Upper lobe of right lung (tissue), 1 donor: ENCODE data around the gene FILIP1L. TPM values are rescaled to one million over a fixed set of nuclear protein-coding genes. Genes with fewer than 3 reads are reported as not detected.
A peak's percentile ranks its signal among the peaks of the same experiment; 100 is the strongest.

Experiments used
- ATAC-seq: fragments of 200-7000 bp; cut with Tn5 transposase; one replicate; pipeline ENCODE4 v1.9.1; 2020; ENCODE audit warnings: mild to moderate bottlenecking, moderate library complexity
- DNase-seq: peaks from one replicate; pipeline ENCODE4 v3.0.0-alpha.2; 2020
- H3K27ac ChIP-seq: fragments of 200-600 bp; one replicate; pipeline ENCODE4 v1.8.0; 2022
- H3K27me3 ChIP-seq: fragments of 200-600 bp; one replicate; pipeline ENCODE4 v1.8.0; 2022; ENCODE audit warnings: mild to moderate bottlenecking
- H3K36me3 ChIP-seq: fragments of 200-600 bp; one replicate; pipeline ENCODE4 v1.8.0; 2022
- H3K4me1 ChIP-seq: fragments of 200-600 bp; one replicate; pipeline ENCODE4 v1.8.0; 2022
- H3K4me3 ChIP-seq: fragments of 200-600 bp; one replicate; pipeline ENCODE4 v1.8.0; 2022; ENCODE audit warnings: mild to moderate bottlenecking
- H3K9me3 ChIP-seq: fragments of 200-600 bp; one replicate; pipeline ENCODE4 v1.8.0; 2022
- intact Hi-C: fragments of 100-400 bp; cut with DNase I; formaldehyde crosslinking; loops from one replicate; pipeline ENCODE4 v1.11.0; 2022
- total RNA-seq: library from RNA; stranded (reverse); fragmentation: NEBNext Ultra II Directional; extraction: Animal tissue kit (Norgen Biotek cat#: 25700); gene quantifications from one replicate; pipeline ENCODE4 v1.2.1, GENCODE V29; 2021
- TF ChIP-seq, protein P1 (sequence below): fragments of 200-600 bp; IDR thresholded peaks from one replicate; pipeline ENCODE4 v1.8.0; 2022; ENCODE audit warnings: antibody characterized with exemption
- donor health status: DM: no; HTN: yes; CAD: no; lungs with severe emphysema.

Gene FILIP1L
- total RNA-seq, 1 donor from 2014 or later: 43.2 TPM

DNA sequence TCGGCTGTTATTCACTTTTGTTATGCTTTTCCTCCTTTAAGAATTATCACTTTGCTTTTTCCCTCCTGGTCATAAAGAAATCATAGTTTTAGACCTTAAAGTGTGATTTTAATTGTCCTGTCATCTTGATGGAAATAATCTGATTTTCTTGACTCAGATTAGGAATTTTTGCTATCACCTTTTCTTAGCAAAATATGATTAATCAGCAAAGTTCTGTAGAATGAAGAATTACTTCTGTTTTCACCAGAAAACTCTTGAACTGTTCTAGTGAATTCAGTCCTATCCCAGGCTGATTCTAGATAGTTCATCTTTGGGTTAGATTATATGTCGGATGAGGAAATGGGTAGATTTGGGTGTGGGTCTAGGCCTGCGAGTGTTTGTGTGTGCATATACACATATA is 284.5 kb downstream of the FILIP1L start:
- no peaks in the 10 kb centered on the region for H3K27me3 ChIP-seq
- H3K4me1 ChIP-seq: peaks cover 13% of the 10 kb centered on the region
- ATAC-seq: no peak
- TF ChIP-seq, protein P1, sequence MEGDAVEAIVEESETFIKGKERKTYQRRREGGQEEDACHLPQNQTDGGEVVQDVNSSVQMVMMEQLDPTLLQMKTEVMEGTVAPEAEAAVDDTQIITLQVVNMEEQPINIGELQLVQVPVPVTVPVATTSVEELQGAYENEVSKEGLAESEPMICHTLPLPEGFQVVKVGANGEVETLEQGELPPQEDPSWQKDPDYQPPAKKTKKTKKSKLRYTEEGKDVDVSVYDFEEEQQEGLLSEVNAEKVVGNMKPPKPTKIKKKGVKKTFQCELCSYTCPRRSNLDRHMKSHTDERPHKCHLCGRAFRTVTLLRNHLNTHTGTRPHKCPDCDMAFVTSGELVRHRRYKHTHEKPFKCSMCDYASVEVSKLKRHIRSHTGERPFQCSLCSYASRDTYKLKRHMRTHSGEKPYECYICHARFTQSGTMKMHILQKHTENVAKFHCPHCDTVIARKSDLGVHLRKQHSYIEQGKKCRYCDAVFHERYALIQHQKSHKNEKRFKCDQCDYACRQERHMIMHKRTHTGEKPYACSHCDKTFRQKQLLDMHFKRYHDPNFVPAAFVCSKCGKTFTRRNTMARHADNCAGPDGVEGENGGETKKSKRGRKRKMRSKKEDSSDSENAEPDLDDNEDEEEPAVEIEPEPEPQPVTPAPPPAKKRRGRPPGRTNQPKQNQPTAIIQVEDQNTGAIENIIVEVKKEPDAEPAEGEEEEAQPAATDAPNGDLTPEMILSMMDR: no peak
- no peak for DNase-seq
- intact Hi-C loops: no loop called here
- H3K4me3 ChIP-seq: no peak overlapping the region
- H3K27ac ChIP-seq: no peak overlapping the region
- no peaks in the 10 kb centered on the region for H3K9me3 ChIP-seq
- no peaks in the 10 kb centered on the region for H3K36me3 ChIP-seq

DNA sequence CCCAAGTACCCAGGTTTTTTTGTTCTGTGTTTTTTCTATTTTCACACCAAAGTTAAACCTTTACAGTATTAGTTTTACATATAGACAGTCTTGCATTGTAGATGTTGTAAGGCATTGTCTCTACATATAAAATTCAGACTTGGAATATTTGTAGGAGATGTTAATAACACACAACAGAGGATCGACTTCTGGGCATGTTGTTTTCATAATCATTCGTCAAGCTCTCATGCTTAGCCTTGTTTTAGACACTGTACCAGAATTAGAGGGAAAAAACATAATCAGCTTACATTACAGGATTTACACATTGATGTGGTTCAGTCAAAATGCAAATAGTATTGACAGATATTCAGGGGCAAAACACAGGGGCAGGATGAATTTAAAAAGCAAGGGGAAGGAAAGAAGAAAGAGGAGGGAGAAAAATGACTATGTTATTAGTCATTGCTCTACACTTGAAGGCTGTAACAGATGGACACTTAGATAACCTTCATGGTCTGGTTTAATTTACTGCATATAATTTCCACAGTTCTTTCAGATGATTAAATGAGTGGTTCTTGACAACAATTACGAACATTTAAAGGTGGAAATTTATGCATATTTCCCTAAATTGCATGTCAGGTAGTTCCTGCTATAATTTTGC is 289.2 kb downstream of the FILIP1L start:
- H3K27ac ChIP-seq: no peak overlapping the region
- intact Hi-C loops: no loop called here
- H3K4me3 ChIP-seq: no peak overlapping the region
- no peaks in the 10 kb centered on the region for H3K27me3 ChIP-seq
- ATAC-seq (no peak), DNase-seq (no peak)
- H3K36me3 ChIP-seq: no peaks in the 10 kb centered on the region
- H3K4me1 ChIP-seq: no peaks in the 10 kb centered on the region
- TF ChIP-seq, protein P1: no peak
- no peaks in the 10 kb centered on the region for H3K9me3 ChIP-seq

DNA sequence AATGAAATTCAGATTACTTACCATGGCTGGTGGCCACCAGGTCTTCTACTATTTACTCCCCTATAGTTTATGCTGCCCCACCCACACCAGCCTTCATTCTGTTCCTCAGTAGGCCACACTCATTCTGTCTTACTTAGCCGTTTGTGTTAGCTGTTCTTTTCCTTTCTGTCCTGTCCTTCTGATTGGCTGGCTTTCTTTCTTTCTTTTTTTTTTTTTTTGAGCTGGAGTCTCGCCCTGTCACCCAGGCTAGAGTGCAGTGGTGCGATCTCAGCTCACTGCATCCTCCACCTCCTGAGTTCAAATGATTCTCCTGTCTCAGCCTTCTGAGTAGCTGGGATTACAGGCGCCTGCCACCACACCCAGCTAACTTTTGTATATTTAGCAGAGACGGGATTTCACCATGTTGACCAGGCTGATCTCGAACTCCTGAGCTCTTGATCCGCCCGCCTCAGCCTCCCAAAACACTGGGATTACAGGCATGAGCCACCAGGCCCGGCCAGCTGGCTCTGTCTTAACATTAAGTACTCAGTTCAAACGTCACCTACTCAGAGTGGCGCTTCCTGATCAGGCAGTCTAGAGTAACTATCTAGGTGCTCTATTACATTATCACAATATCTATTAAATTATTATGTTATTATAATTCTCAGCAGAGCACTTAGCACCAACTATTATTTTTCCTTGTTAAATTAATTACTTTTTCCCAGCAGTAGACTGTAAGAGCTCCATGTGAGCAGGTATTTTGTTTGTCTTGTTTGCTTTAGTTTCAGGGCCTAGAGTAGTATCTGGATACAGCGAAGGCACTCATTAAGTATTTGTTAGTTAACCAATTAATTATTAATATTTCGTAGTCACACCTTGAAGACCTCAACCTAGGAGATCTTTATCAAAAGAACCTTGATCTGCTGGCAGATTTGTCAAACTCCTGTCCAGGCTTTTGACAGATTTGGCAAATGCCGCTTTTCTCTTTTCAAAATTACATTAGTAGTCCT is 290.3 kb downstream of the FILIP1L start:
- TF ChIP-seq, protein P1: no peak
- Histone ChIP-seq H3K27me3 (no peaks in the 10 kb centered on the region), H3K4me1 (no peaks in the 10 kb centered on the region), H3K27ac (no peak overlapping the region), H3K4me3 (no peak overlapping the region), H3K9me3 (no peaks in the 10 kb centered on the region), H3K36me3 (no peaks in the 10 kb centered on the region)
- intact Hi-C loops: no loop called here
- ATAC-seq: no peak
- DNase-seq: no peak

GRCh38 chr3:99818818-99819217 is 295.5 kb downstream of the FILIP1L start:
- Histone ChIP-seq H3K4me3 (peak overlapping the region; percentile 72), H3K27ac (no peak overlapping the region), H3K27me3 (no peaks in the 10 kb centered on the region), H3K36me3 (no peaks in the 10 kb centered on the region), H3K9me3 (no peaks in the 10 kb centered on the region), H3K4me1 (peaks cover 12% of the 10 kb centered on the region)
- DNase-seq (no peak), ATAC-seq (no peak)
- TF ChIP-seq, protein P1: no peak
- intact Hi-C loops: no loop called here

DNA sequence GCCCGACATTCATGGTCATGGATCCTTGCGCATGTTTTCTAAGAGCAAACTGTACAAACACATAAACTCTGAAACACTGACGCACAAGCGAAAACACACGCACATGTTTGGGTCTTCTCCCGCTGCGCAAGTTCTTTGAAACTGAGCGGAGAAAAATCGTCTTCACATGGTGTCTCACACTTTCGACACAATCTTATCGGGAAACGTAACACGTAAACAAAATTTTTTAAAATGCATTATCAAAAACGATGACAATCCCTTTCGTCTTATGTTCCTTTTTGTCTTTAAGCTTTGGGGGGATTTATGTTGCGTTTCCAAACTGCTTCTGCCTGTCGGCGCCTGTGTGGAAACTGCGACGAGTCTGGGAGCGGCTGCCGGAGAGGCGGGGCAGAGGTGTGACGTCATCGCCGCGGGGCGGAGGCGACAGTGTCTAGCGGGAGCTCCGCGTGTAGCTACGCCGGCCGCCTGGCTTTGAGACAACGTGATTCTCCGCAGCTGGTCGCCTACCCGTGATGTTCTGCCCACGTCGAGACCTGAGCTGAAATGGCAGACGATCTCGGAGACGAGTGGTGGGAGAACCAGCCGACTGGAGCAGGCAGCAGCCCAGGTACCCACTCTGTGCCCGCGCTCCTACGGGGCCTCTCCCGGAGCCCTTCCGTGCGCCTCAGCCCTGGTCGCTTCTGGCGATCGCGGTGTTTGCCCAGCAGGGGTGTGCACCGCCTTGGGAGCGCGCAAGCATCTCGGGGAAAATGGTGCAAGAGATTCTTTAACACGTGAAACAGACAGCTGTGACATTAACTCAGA is 296.7 kb downstream of the FILIP1L start, which contains the start of gene CMSS1:
Gene CMSS1, plus strand, starts transcription at position 426 of the 804 bp plus-strand sequence.
- H3K36me3 ChIP-seq: no peaks in the 10 kb centered on the region
- peak within 1 kb of the TSS; percentile 89 for H3K27ac ChIP-seq
- H3K4me3 ChIP-seq: peak within 1 kb of the TSS; percentile 72
- intact Hi-C loops: no loop called here
- no peaks in the 10 kb centered on the region for H3K27me3 ChIP-seq
- TF ChIP-seq, protein P1: peak; percentile 37
- ATAC-seq: peak; percentile 98
- H3K4me1 ChIP-seq: peaks cover 12% of the 10 kb centered on the region
- peak; percentile 98 for DNase-seq
- no peaks in the 10 kb centered on the region for H3K9me3 ChIP-seq
